ENCODE data around the gene DPYD.

The DPYD gene

DNA sequence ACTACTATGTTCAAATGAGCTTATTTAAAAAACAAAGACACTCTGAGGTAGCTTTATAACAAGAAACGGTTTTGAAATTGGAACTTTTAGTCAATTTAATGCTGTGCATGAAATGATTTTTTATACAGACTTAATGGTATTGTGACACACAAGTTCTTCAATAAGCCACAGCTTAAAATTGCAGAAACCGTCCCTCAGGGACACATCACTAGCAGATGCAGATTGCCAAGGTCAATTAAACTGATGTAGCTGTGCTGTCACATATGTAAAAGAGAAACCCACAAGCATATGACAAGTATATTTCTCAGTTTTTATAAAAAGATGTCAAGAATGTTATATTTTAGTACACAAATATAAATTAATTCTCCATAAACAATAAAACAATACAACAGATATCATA lies 366.9 kb downstream of the DPYD start:
- DNase-seq (ENCODE audit: low spot score) = no peak
- TF ChIP-seq, protein P1, sequence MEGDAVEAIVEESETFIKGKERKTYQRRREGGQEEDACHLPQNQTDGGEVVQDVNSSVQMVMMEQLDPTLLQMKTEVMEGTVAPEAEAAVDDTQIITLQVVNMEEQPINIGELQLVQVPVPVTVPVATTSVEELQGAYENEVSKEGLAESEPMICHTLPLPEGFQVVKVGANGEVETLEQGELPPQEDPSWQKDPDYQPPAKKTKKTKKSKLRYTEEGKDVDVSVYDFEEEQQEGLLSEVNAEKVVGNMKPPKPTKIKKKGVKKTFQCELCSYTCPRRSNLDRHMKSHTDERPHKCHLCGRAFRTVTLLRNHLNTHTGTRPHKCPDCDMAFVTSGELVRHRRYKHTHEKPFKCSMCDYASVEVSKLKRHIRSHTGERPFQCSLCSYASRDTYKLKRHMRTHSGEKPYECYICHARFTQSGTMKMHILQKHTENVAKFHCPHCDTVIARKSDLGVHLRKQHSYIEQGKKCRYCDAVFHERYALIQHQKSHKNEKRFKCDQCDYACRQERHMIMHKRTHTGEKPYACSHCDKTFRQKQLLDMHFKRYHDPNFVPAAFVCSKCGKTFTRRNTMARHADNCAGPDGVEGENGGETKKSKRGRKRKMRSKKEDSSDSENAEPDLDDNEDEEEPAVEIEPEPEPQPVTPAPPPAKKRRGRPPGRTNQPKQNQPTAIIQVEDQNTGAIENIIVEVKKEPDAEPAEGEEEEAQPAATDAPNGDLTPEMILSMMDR (IDR thresholded peaks at IDR 0.05; ENCODE audit: extremely low read depth, missing control alignments) = no peak

DNA sequence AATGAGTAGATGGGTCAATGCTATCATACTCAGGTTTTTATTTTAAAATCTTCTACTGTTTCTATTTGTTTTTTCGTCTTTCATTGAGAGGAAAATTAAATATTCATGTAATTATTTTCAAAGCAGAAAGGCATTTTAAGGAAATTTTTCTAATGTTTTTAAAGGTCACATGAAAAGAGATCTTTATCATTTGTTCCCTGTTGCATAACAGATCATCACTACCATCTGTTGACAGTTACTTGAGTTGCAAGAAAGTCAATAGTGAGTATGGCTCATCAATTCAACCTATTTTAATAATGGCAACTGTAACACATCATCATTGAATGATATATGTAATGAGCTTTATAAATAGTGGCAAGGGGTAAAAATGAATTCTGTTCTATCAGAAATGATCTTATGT lies 369.7 kb downstream of the DPYD start:
- TF ChIP-seq, protein P1 (IDR thresholded peaks at IDR 0.05; ENCODE audit: extremely low read depth, missing control alignments) = no peak

GRCh38 chr1:97545446-97545845 lies 375.4 kb downstream of the DPYD start:
- TF ChIP-seq, protein P1 (IDR thresholded peaks at IDR 0.05; ENCODE audit: extremely low read depth, missing control alignments) = no peak
- no peak for DNase-seq (ENCODE audit: low spot score)

More for the DNA sequence above, 369.7 kb downstream of the DPYD start:
- DNase-seq (ENCODE audit: low spot score) = no peak

GRCh38 chr1:97540346-97540888 lies 380.4 kb downstream of the DPYD start:
- TF ChIP-seq, protein P1 (IDR thresholded peaks at IDR 0.05; ENCODE audit: extremely low read depth, missing control alignments) = no peak
- no peak for DNase-seq (ENCODE audit: low spot score)

DNA sequence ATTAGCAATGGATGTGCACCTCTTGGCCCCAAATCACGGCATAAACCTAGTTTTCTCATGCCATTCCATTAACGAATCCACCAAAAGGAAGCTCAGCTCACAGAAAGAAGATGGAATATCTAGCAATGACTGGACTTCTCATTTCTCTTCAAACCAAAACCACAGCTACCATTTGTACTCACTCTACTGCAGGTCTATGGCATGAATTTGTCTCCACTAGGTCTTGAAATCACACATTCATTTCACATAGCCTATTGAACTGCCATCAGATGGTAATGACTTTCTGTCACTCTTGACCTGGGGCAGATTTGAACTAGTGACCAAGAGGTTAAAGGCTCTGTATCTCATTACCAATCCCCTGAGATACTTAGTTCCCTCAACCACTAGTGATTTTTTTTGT lies 382.7 kb downstream of the DPYD start:
- TF ChIP-seq, protein P1 (IDR thresholded peaks at IDR 0.05; ENCODE audit: extremely low read depth, missing control alignments) = no peak
- DNase-seq (ENCODE audit: low spot score) = no peak

DNA sequence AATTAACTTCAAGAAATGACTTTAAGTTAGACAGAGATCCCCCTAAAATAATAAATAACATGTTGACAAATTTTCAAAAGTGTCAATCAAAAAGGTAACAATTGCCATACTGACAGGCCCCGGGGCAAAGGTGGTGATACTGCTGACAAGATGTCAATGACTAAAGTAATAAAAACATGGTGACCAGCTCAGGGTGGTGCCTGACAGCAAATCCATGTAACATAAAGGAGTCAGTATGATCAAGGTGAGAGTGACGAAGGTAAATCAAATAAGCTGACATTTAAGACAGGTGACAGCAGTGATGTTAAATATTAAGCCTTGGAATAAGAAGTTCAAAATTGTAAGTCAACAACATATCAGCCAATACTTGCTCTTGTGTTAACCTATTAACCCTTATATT lies 387.5 kb downstream of the DPYD start:
- TF ChIP-seq, protein P1 (IDR thresholded peaks at IDR 0.05; ENCODE audit: extremely low read depth, missing control alignments) = no peak
- no peak for DNase-seq (ENCODE audit: low spot score)

GRCh38 chr1:97529600-97529999 lies 391.2 kb downstream of the DPYD start:
- TF ChIP-seq, protein P1 (IDR thresholded peaks at IDR 0.05; ENCODE audit: extremely low read depth, missing control alignments) = no peak
- DNase-seq (ENCODE audit: low spot score) = no peak

Data from GM20000 (cell line).